HG03520 (cell line): ENCODE results near the gene TENM3.
A peak's percentile ranks its signal among the peaks of the same experiment; 100 is the strongest.

Experiments used
- ATAC-seq: cut with Tn5 transposase; IDR thresholded peaks from one replicate; pipeline ENCODE4 v1.9.1; 2021; ENCODE audit warnings: mild to moderate bottlenecking, moderate library complexity; ENCODE audit not compliant: unreplicated experiment

The TENM3 gene

GRCh38 chr4:182827166-182827565, 584.0 kb downstream of the TENM3 start:
- no peak for ATAC-seq

GRCh38 chr4:182827954-182828353, 584.8 kb downstream of the TENM3 start:
- ATAC-seq, result no peak

- ATAC-seq, result no peak
These were observed 585.3 kb downstream of the TENM3 start for GRCh38 chr4:182828360-182829025.

- no peak for ATAC-seq
These were observed 586.0 kb downstream of the TENM3 start for GRCh38 chr4:182829196-182829595.

GRCh38 chr4:182831376-182831775, 588.2 kb downstream of the TENM3 start:
- ATAC-seq, result no peak

GRCh38 chr4:182832352-182833120, 589.3 kb downstream of the TENM3 start:
- ATAC-seq, result peak; percentile 44

- no peak for ATAC-seq
These were observed 592.0 kb downstream of the TENM3 start for GRCh38 chr4:182835006-182835740.

- ATAC-seq, result no peak
These were observed 594.6 kb downstream of the TENM3 start for GRCh38 chr4:182837831-182838230.

GRCh38 chr4:182838535-182838934, 595.3 kb downstream of the TENM3 start:
- ATAC-seq, result no peak

- ATAC-seq, result no peak
These were observed 596.1 kb downstream of the TENM3 start for GRCh38 chr4:182839256-182839655.

- ATAC-seq, result no peak
These were observed 596.9 kb downstream of the TENM3 start for GRCh38 chr4:182840108-182840507.

- no peak for ATAC-seq
These were observed 599.0 kb downstream of the TENM3 start for GRCh38 chr4:182842104-182842600.

- no peak for ATAC-seq
These were observed 599.7 kb downstream of the TENM3 start for GRCh38 chr4:182842759-182843390.

- ATAC-seq, result no peak
These were observed 600.7 kb downstream of the TENM3 start for GRCh38 chr4:182843808-182844325.

- ATAC-seq, result no peak
These were observed 602.4 kb downstream of the TENM3 start for GRCh38 chr4:182845618-182846017.

GRCh38 chr4:182846036-182846435, 602.8 kb downstream of the TENM3 start:
- no peak for ATAC-seq

- no peak for ATAC-seq
These were observed 604.6 kb downstream of the TENM3 start for GRCh38 chr4:182847576-182848450.

GRCh38 chr4:182848685-182849084, 605.5 kb downstream of the TENM3 start:
- ATAC-seq, result no peak
